ENCODE results near the gene C1orf198. TPM values are rescaled to one million over a fixed set of nuclear protein-coding genes. Genes with fewer than 3 reads are reported as not detected.

The C1orf198 gene
- total and polyA plus RNA-seq, 4 donors: 3.9 to 11.1 (median 10.4) TPM

GRCh38 chr1:230800891-230801840 lies 67.2 kb downstream of the C1orf198 start:
- 83% methylated on average over 9 of the region's 9 CpGs for WGBS
- H3K9me3 ChIP-seq (ENCODE audit: control insufficient read depth in 4 of 4, low read length in 3 of 4): no peaks in the 10 kb centered on the region
- TF ChIP-seq EGR1 (IDR thresholded peaks at IDR 0.05; ENCODE audit: low read depth in 2 of 2) (no peak), NR2F2 (IDR thresholded peaks at IDR 0.05) (no peak)
- no peaks in the 10 kb centered on the region for H3K4me1 ChIP-seq (ENCODE audit: control insufficient read depth in 4 of 4, insufficient read depth in 4 of 4, low read length in 3 of 4)
- no peak for DNase-seq (ENCODE audit: low spot score)
- H3K4me3 ChIP-seq (ENCODE audit: low read depth in 1 of 3, low read length in 3 of 3): no peak overlapping the region
- H3K36me3 ChIP-seq (ENCODE audit: control insufficient read depth in 4 of 4, insufficient read depth in 3 of 4, low read depth in 1 of 4, low read length in 3 of 4): no peaks in the 10 kb centered on the region
- no peak overlapping the region for H3K27ac ChIP-seq (ENCODE audit: low read depth in 1 of 2, low read length in 2 of 2)
- H3K27me3 ChIP-seq (ENCODE audit: control insufficient read depth in 4 of 4, insufficient read depth in 4 of 4, low read length in 3 of 4): no peaks in the 10 kb centered on the region
- H3K9ac ChIP-seq (ENCODE audit: low read depth in 1 of 2, low read length in 2 of 2): no peak overlapping the region

- H3K4me1 ChIP-seq (ENCODE audit: control insufficient read depth in 4 of 4, insufficient read depth in 4 of 4, low read length in 3 of 4): no peaks in the 10 kb centered on the region
- TF ChIP-seq SP1 (IDR thresholded peaks at IDR 0.05): no peak
- no peak for TF ChIP-seq MAX (IDR thresholded peaks at IDR 0.05)
- no peak for TF ChIP-seq ZBTB33 (IDR thresholded peaks at IDR 0.05)
- no peak for TF ChIP-seq YY1 (IDR thresholded peaks at IDR 0.05)
- no peak for TF ChIP-seq REST (IDR thresholded peaks at IDR 0.05)
- no peak for TF ChIP-seq HNF4G (IDR thresholded peaks at IDR 0.05)
- no peak for TF ChIP-seq EGR1 (IDR thresholded peaks at IDR 0.05; ENCODE audit: low read depth in 2 of 2)
- TF ChIP-seq ATF3 (IDR thresholded peaks at IDR 0.05): no peak
- no peak for TF ChIP-seq HNF4A (conservative IDR thresholded peaks at IDR 0.05)
- TF ChIP-seq RXRA (IDR thresholded peaks at IDR 0.05): no peak
- H3K9me3 ChIP-seq (ENCODE audit: control insufficient read depth in 4 of 4, low read length in 3 of 4): no peaks in the 10 kb centered on the region
- no peak overlapping the region for H3K9ac ChIP-seq (ENCODE audit: low read depth in 1 of 2, low read length in 2 of 2)
- H3K36me3 ChIP-seq (ENCODE audit: control insufficient read depth in 4 of 4, insufficient read depth in 3 of 4, low read depth in 1 of 4, low read length in 3 of 4): no peaks in the 10 kb centered on the region
- H3K27ac ChIP-seq (ENCODE audit: low read depth in 1 of 2, low read length in 2 of 2): no peak overlapping the region
- 79% methylated on average over 5 of the region's 5 CpGs for whole genome bisulfite sequencing
- no peaks in the 10 kb centered on the region for H3K27me3 ChIP-seq (ENCODE audit: control insufficient read depth in 4 of 4, insufficient read depth in 4 of 4, low read length in 3 of 4)
- H3K4me3 ChIP-seq (ENCODE audit: low read depth in 1 of 3, low read length in 3 of 3): no peak overlapping the region
- no peak for DNase-seq (ENCODE audit: low spot score)
Observed at GRCh38 chr1:230798491-230798890, 69.8 kb downstream of the C1orf198 start.
